Measurements from ENCODE around the gene CDK17. TPM values are rescaled to one million over a fixed set of nuclear protein-coding genes. Genes with fewer than 3 reads are reported as not detected.
"Not testable (repeated sequence)": the region's sequence is repeated elsewhere in the genome, so short reads cannot be mapped to it uniquely, and the experiment has no call there.

The CDK17 gene
- total RNA-seq, 2 donors from 2014 or later: 30.7 to 97.6 TPM

DNA sequence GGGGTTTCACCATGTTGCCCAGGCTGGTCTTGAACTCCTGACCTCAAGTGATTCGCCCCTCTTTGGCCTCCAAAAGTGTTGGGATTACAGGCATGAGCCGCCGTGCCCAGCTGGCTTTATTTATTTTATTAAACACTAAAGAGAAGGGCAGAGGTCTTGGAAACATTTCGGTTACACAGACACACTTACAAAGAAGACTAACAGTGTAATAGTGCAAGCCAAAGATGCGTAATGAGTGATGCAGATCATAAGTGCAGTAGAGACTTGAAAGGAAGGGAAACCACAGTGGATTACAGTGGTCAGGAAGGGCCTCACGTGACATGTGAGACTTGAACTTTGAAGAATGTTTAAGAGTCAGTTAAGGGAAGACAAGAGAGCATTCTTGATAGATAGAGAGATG, 33.9 kb upstream of the CDK17 start:
- Histone ChIP-seq H3K27ac (no peak overlapping the region), H3K4me3 (no peak overlapping the region), H3K4me1 (ENCODE audit: control insufficient read depth in 1 of 2, low read depth in 2 of 2) (no peaks in the 10 kb centered on the region), H3K27me3 (replicated peaks; ENCODE audit: insufficient read depth) (no peaks in the 10 kb centered on the region), H3K9me3 (no peaks in the 10 kb centered on the region), H3K36me3 (no peaks in the 10 kb centered on the region)
- no peak for ATAC-seq (ENCODE audit: insufficient number of reproducible peaks, low FRiP score, low read depth)
- TF ChIP-seq, protein P1, sequence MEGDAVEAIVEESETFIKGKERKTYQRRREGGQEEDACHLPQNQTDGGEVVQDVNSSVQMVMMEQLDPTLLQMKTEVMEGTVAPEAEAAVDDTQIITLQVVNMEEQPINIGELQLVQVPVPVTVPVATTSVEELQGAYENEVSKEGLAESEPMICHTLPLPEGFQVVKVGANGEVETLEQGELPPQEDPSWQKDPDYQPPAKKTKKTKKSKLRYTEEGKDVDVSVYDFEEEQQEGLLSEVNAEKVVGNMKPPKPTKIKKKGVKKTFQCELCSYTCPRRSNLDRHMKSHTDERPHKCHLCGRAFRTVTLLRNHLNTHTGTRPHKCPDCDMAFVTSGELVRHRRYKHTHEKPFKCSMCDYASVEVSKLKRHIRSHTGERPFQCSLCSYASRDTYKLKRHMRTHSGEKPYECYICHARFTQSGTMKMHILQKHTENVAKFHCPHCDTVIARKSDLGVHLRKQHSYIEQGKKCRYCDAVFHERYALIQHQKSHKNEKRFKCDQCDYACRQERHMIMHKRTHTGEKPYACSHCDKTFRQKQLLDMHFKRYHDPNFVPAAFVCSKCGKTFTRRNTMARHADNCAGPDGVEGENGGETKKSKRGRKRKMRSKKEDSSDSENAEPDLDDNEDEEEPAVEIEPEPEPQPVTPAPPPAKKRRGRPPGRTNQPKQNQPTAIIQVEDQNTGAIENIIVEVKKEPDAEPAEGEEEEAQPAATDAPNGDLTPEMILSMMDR (IDR thresholded peaks at IDR 0.05): no peak
- DNase-seq (ENCODE audit: low spot score): no peak

DNA sequence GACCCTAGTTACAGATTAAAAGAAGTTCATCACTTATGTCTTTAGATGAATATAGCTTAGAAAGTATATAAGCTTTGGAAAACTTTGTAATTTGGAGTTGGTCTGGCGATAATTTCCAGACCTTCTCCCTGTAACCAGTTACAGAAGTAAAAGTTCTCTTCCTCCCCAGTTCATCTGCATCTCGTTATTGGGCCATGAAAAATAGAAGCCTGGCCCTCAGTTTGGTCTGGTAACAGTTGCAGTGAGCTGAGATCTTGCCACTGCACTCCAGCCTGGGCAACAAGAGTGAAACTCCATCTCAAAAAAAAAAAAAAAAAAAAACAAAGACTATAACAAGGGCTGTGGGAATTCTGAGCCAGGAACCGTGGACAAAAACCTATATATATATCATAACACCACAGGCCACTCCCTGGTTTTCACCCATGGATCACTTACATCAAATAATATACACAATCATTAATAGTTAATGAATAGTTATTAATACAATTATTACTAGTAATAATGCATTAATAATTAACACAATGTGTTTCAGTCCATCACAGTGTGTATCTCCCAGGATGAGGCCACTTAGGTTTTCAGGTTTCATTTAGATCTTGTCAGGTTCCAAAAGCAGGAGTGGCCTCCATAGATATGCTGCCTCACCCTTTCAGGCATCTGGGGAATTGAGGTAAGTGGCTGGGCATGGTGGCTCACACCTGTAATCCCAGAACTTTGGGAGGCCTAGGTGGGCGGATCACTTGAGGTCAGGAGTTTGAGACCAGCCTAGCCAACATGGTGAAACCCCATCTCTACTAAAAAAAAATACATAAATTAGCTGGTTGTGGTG, 32.5 kb upstream of the CDK17 start:
- not testable (repeated sequence) for H3K36me3 ChIP-seq; ATAC-seq (ENCODE audit: insufficient number of reproducible peaks, low FRiP score, low read depth); H3K4me3 ChIP-seq

GRCh38 chr12:96431067-96431466, 30.8 kb upstream of the CDK17 start:
- Histone ChIP-seq H3K4me3 (no peak overlapping the region), H3K27me3 (replicated peaks; ENCODE audit: insufficient read depth) (no peaks in the 10 kb centered on the region), H3K4me1 (ENCODE audit: control insufficient read depth in 1 of 2, low read depth in 2 of 2) (no peaks in the 10 kb centered on the region), H3K27ac (no peak overlapping the region), H3K9me3 (no peaks in the 10 kb centered on the region), H3K36me3 (no peaks in the 10 kb centered on the region)
- ATAC-seq (ENCODE audit: insufficient number of reproducible peaks, low FRiP score, low read depth): no peak
- DNase-seq (ENCODE audit: low spot score): no peak
- TF ChIP-seq, protein P1 (IDR thresholded peaks at IDR 0.05): no peak

More for the DNA sequence above, 32.5 kb upstream of the CDK17 start:
- DNase-seq (ENCODE audit: low spot score); H3K9me3 ChIP-seq; H3K27me3 ChIP-seq (replicated peaks; ENCODE audit: insufficient read depth); H3K4me1 ChIP-seq (ENCODE audit: control insufficient read depth in 1 of 2, low read depth in 2 of 2); H3K27ac ChIP-seq: not testable (repeated sequence)

GRCh38 chr12:96427269-96427729, 27.1 kb upstream of the CDK17 start:
- no peaks in the 10 kb centered on the region for H3K4me1 ChIP-seq (ENCODE audit: control insufficient read depth in 1 of 2, low read depth in 2 of 2)
- no peaks in the 10 kb centered on the region for H3K36me3 ChIP-seq
- no peak overlapping the region for H3K4me3 ChIP-seq
- DNase-seq (ENCODE audit: low spot score): peak; percentile 20
- TF ChIP-seq, protein P1 (IDR thresholded peaks at IDR 0.05): no peak
- no peaks in the 10 kb centered on the region for H3K9me3 ChIP-seq
- peak overlapping the region; percentile 13 to 43 for H3K27ac ChIP-seq
- peak; percentile 72 for ATAC-seq (ENCODE audit: insufficient number of reproducible peaks, low FRiP score, low read depth)
- H3K27me3 ChIP-seq (replicated peaks; ENCODE audit: insufficient read depth): no peaks in the 10 kb centered on the region

- H3K27me3 ChIP-seq (replicated peaks; ENCODE audit: insufficient read depth): no peaks in the 10 kb centered on the region
- ATAC-seq (ENCODE audit: insufficient number of reproducible peaks, low FRiP score, low read depth): no peak
- no peaks in the 10 kb centered on the region for H3K4me1 ChIP-seq (ENCODE audit: control insufficient read depth in 1 of 2, low read depth in 2 of 2)
- H3K27ac ChIP-seq: no peak overlapping the region
- no peak overlapping the region for H3K4me3 ChIP-seq
- no peaks in the 10 kb centered on the region for H3K9me3 ChIP-seq
- DNase-seq (ENCODE audit: low spot score): no peak
- H3K36me3 ChIP-seq: no peaks in the 10 kb centered on the region
- TF ChIP-seq, protein P1 (IDR thresholded peaks at IDR 0.05): no peak
Observed at GRCh38 chr12:96425951-96426350, 25.7 kb upstream of the CDK17 start.

Data from thoracic aorta (tissue), 2 donors.